Neural cell (in vitro differentiated cells): ENCODE data around the gene AKAP9. TPM values are rescaled to one million over a fixed set of nuclear protein-coding genes. Genes with fewer than 3 reads are reported as not detected.

ENCODE experiments used
- H2AFZ ChIP-seq: fragments of 200-600, 300-800 bp; sonication (generic), shearing (Covaris generic); 2 replicates; pipeline ENCODE4 v1.6.0; 2014; ENCODE audit warnings: low read depth, mild to moderate bottlenecking, antibody characterized with exemption, low read length, moderate library complexity
- H3F3A ChIP-seq: fragments of 200-600 bp; shearing (Covaris generic); 2 replicates; pipeline ENCODE4 v1.6.1; 2016; ENCODE audit warnings: mild to moderate bottlenecking, moderate library complexity, mixed read lengths, antibody characterized with exemption, low read length; ENCODE audit not compliant: insufficient read depth, poor library complexity, severe bottlenecking
- H3K27ac ChIP-seq: fragments of 200-600, 300-800 bp; sonication (generic), shearing (Covaris generic); 2 replicates; pipeline ENCODE4 v1.5.1; 2014; ENCODE audit warnings: mild to moderate bottlenecking, low read length, moderate library complexity
- H3K27me3 ChIP-seq: fragments of 300-800, 200-600 bp; sonication (generic), shearing (Covaris generic); 2 replicates; pipeline ENCODE4 v1.6.0; 2014; ENCODE audit warnings: mild to moderate bottlenecking, low read depth, low read length, moderate library complexity; ENCODE audit not compliant: insufficient read depth
- H3K36me3 ChIP-seq: fragments of 300-800, 200-600 bp; sonication (generic), shearing (Covaris generic); 2 replicates; pipeline ENCODE4 v1.5.1; 2014; ENCODE audit warnings: mild to moderate bottlenecking, antibody characterized with exemption, low read length, moderate library complexity; ENCODE audit not compliant: insufficient read depth
- H3K4me2 ChIP-seq: fragments of 300-800, 200-600 bp; sonication (generic), shearing (Covaris generic); 2 replicates; pipeline ENCODE4 v1.6.0; 2014; ENCODE audit warnings: mild to moderate bottlenecking, low read length
- H3K4me3 ChIP-seq: fragments of 300-800, 200-600 bp; sonication (generic), shearing (Covaris generic); 2 replicates; pipeline ENCODE4 v1.5.1; 2014; ENCODE audit warnings: mild to moderate bottlenecking, low read length, moderate library complexity
- H3K79me2 ChIP-seq: fragments of 200-600 bp; shearing (Covaris generic); replicated peaks from 2 replicates; pipeline ENCODE4 v1.6.0; 2014; ENCODE audit warnings: mild to moderate bottlenecking, low read length, moderate library complexity; ENCODE audit not compliant: insufficient read depth
- H3K9ac ChIP-seq: fragments of 300-800, 200-600 bp; sonication (generic), shearing (Covaris generic); 2 replicates; pipeline ENCODE4 v1.6.1; 2016; ENCODE audit warnings: mild to moderate bottlenecking, low read length, mixed read lengths
- H3K9me2 ChIP-seq: fragments of 200-600 bp; shearing (Covaris generic); 2 replicates; pipeline ENCODE4 v1.6.1; 2016; ENCODE audit warnings: mild to moderate bottlenecking, low read length, mixed read lengths; ENCODE audit not compliant: insufficient read depth
- H3K9me3 ChIP-seq: fragments of 200-600, 300-800 bp; sonication (generic), shearing (Covaris generic); 2 replicates; pipeline ENCODE4 v1.6.1; 2016; ENCODE audit warnings: mild to moderate bottlenecking, mixed run types, low read length, moderate library complexity, mixed read lengths
- H4K20me1 ChIP-seq: fragments of 200-600 bp; shearing (Covaris generic); 2 replicates; pipeline ENCODE4 v1.6.1; 2016; ENCODE audit warnings: mild to moderate bottlenecking, mixed run types; ENCODE audit not compliant: insufficient read depth
- CTCF ChIP-seq: fragments of 450-650 bp; IDR thresholded peaks from 2 replicates; pipeline ENCODE4 v1.5.1; 2014; ENCODE audit warnings: antibody characterized with exemption, mild to moderate bottlenecking, moderate library complexity; ENCODE audit not compliant: poor library complexity, severe bottlenecking
- EP300 ChIP-seq: fragments of 450-650 bp; conservative IDR thresholded peaks from 2 replicates; pipeline ENCODE4 v1.6.1; 2014; ENCODE audit warnings: antibody characterized with exemption, mild to moderate bottlenecking, moderate library complexity; ENCODE audit not compliant: poor library complexity, severe bottlenecking
- EZH2 ChIP-seq: fragments of 200-600, 300-800 bp; shearing (Covaris generic), sonication (generic); IDR thresholded peaks from 2 replicates; pipeline ENCODE4 v1.6.1; 2014; ENCODE audit warnings: antibody characterized with exemption, low read length, borderline replicate concordance, mild to moderate bottlenecking; ENCODE audit not compliant: insufficient read depth, poor library complexity, severe bottlenecking
- MXI1 ChIP-seq: fragments of 450-650 bp; conservative IDR thresholded peaks from 2 replicates; pipeline ENCODE4 v1.6.1; 2014; ENCODE audit warnings: antibody characterized with exemption, mild to moderate bottlenecking; ENCODE audit not compliant: poor library complexity, severe bottlenecking
- POLR2AphosphoS5 ChIP-seq: IDR thresholded peaks from 2 replicates; pipeline ENCODE4 v1.6.1; 2012
- RAD21 ChIP-seq: fragments of 450-650 bp; conservative IDR thresholded peaks from 2 replicates; pipeline ENCODE4 v1.6.1; 2014; ENCODE audit warnings: antibody characterized with exemption, mild to moderate bottlenecking, moderate library complexity
- REST ChIP-seq: IDR thresholded peaks from 2 replicates; pipeline ENCODE4 v1.6.1; 2012; ENCODE audit warnings: borderline replicate concordance
- SMC3 ChIP-seq: fragments of 450-650 bp; conservative IDR thresholded peaks from 2 replicates; pipeline ENCODE4 v1.6.1; 2014; ENCODE audit warnings: antibody characterized with exemption, mild to moderate bottlenecking, moderate library complexity; ENCODE audit not compliant: poor library complexity
- TAF1 ChIP-seq: IDR thresholded peaks from 2 replicates; pipeline ENCODE4 v1.6.1; 2012; ENCODE audit warnings: low read depth
- polyA plus RNA-seq: library from polyadenylated mRNA; depleted of rRNA; stranded (reverse); fragments of >200 nt; gene quantifications from 2 replicates; pipeline ENCODE4 v1.2.3, GENCODE V29; 2014

Gene AKAP9
- polyA plus RNA-seq, 1 donor from 2014 or later: 120 TPM

- Histone ChIP-seq H3K9ac (no peak overlapping the region), H3K79me2 (no peaks in the 10 kb centered on the region), H3F3A (no peaks in the 10 kb centered on the region), H4K20me1 (no peaks in the 10 kb centered on the region), H3K36me3 (peaks cover 18% of the 10 kb centered on the region), H3K27me3 (no peaks in the 10 kb centered on the region), H3K4me2 (no peak overlapping the region), H3K4me3 (no peak overlapping the region), H3K9me2 (no peaks in the 10 kb centered on the region), H3K27ac (no peak overlapping the region), H2AFZ (no peak overlapping the region), H3K9me3 (no peaks in the 10 kb centered on the region)
- TF ChIP-seq MXI1: no peak
- TF ChIP-seq EZH2: no peak
- no peak for TF ChIP-seq CTCF
- TF ChIP-seq RAD21: no peak
Measured at GRCh38 chr7:92035576-92035975, 94.9 kb downstream of the AKAP9 start.

- Histone ChIP-seq H3K9me2 (no peaks in the 10 kb centered on the region), H3K4me2 (no peak overlapping the region), H3K9ac (no peak overlapping the region), H3K27ac (no peak overlapping the region), H2AFZ (no peak overlapping the region), H3K79me2 (no peaks in the 10 kb centered on the region), H3K9me3 (no peaks in the 10 kb centered on the region), H3K36me3 (peaks cover 10% of the 10 kb centered on the region), H3F3A (no peaks in the 10 kb centered on the region), H3K27me3 (no peaks in the 10 kb centered on the region), H3K4me3 (no peak overlapping the region), H4K20me1 (no peaks in the 10 kb centered on the region)
- TF ChIP-seq POLR2AphosphoS5: no peak
- TF ChIP-seq REST: no peak
- TF ChIP-seq TAF1: no peak
- no peak for TF ChIP-seq CTCF
- TF ChIP-seq RAD21: no peak
- TF ChIP-seq SMC3: no peak
- TF ChIP-seq EP300: no peak
- no peak for TF ChIP-seq MXI1
- no peak for TF ChIP-seq EZH2
Measured at GRCh38 chr7:92039900-92040299, 99.2 kb downstream of the AKAP9 start.
